Chondrocyte (in vitro differentiated cells): ENCODE results near the gene FAM20A. TPM values are rescaled to one million over a fixed set of nuclear protein-coding genes. Genes with fewer than 3 reads are reported as not detected.
"Not testable (repeated sequence)": the region's sequence is repeated elsewhere in the genome, so short reads cannot be mapped to it uniquely, and the experiment has no call there.

ENCODE experiments used
- DNase-seq: peaks from one replicate; pipeline ENCODE4 v3.0.0; 2021; ENCODE audit warnings: mixed read lengths, low spot score
- H3K27ac Mint-ChIP-seq: one replicate; pipeline ENCODE4 v1.8.0; 2021; ENCODE audit warnings: mild to moderate bottlenecking, moderate library complexity, mixed read lengths; ENCODE audit not compliant: unreplicated experiment
- H3K27me3 Mint-ChIP-seq: 2 replicates; pipeline ENCODE4 v1.8.0; 2021; ENCODE audit warnings: low read depth, mixed read lengths
- H3K36me3 Mint-ChIP-seq: 2 replicates; pipeline ENCODE4 v1.8.0; 2021; ENCODE audit warnings: low read depth, mixed read lengths
- H3K4me1 Mint-ChIP-seq: 2 replicates; pipeline ENCODE4 v1.8.0; 2021; ENCODE audit warnings: low read depth, mild to moderate bottlenecking, mixed read lengths
- H3K4me3 Mint-ChIP-seq: one replicate; pipeline ENCODE4 v1.8.0; 2021; ENCODE audit warnings: mild to moderate bottlenecking, moderate library complexity, mixed read lengths; ENCODE audit not compliant: unreplicated experiment
- H3K9me3 Mint-ChIP-seq: 2 replicates; pipeline ENCODE4 v1.8.0; 2021; ENCODE audit warnings: low read depth, mixed read lengths
- CTCF ChIP-seq: fragments of 200-600 bp; sonication (generic); IDR thresholded peaks from 2 replicates; pipeline ENCODE4 v1.5.0; 2021; ENCODE audit warnings: antibody characterized with exemption, mild to moderate bottlenecking, moderate library complexity
- total RNA-seq: library from RNA; stranded (reverse); gene quantifications from 3 replicates; pipeline ENCODE4 v1.2.1, GENCODE V29; 2021

The FAM20A gene
- total RNA-seq, 1 donor from 2014 or later = not detected

- H3K4me3 Mint-ChIP-seq = no peak overlapping the region
- no peak for DNase-seq
- H3K27ac Mint-ChIP-seq = no peak overlapping the region
- H3K4me1 Mint-ChIP-seq = no peaks in the 10 kb centered on the region
- H3K9me3 Mint-ChIP-seq = peaks cover 4% of the 10 kb centered on the region
- TF ChIP-seq CTCF = no peak
- peaks cover 2% of the 10 kb centered on the region for H3K36me3 Mint-ChIP-seq
- H3K27me3 Mint-ChIP-seq = peaks cover 7% of the 10 kb centered on the region
Measured at GRCh38 chr17:68498479-68499326, 102.5 kb downstream of the FAM20A start.

- Mint-ChIP-seq H3K27ac (no peak overlapping the region), H3K27me3 (peaks cover 7% of the 10 kb centered on the region), H3K4me3 (no peak overlapping the region), H3K36me3 (peaks cover 2% of the 10 kb centered on the region), H3K4me1 (no peaks in the 10 kb centered on the region), H3K9me3 (no peaks in the 10 kb centered on the region)
- DNase-seq = no peak
- TF ChIP-seq CTCF = no peak
Measured at GRCh38 chr17:68497885-68498319, 103.3 kb downstream of the FAM20A start.

- H3K9me3 Mint-ChIP-seq = no peaks in the 10 kb centered on the region
- no peaks in the 10 kb centered on the region for H3K4me1 Mint-ChIP-seq
- H3K27me3 Mint-ChIP-seq = peaks cover 1% of the 10 kb centered on the region
- TF ChIP-seq CTCF = no peak
- no peak for DNase-seq
- H3K4me3 Mint-ChIP-seq = no peak overlapping the region
- H3K36me3 Mint-ChIP-seq = no peaks in the 10 kb centered on the region
- H3K27ac Mint-ChIP-seq = no peak overlapping the region
Measured at GRCh38 chr17:68495081-68495480, 106.1 kb downstream of the FAM20A start.

GRCh38 chr17:68492394-68493054 lies 108.6 kb downstream of the FAM20A start:
- H3K36me3 Mint-ChIP-seq, H3K27ac Mint-ChIP-seq, H3K9me3 Mint-ChIP-seq, DNase-seq, H3K4me1 Mint-ChIP-seq, H3K27me3 Mint-ChIP-seq, H3K4me3 Mint-ChIP-seq: not testable (repeated sequence)

- H3K9me3 Mint-ChIP-seq = no peaks in the 10 kb centered on the region
- no peak overlapping the region for H3K27ac Mint-ChIP-seq
- peaks cover 1% of the 10 kb centered on the region for H3K27me3 Mint-ChIP-seq
- no peaks in the 10 kb centered on the region for H3K36me3 Mint-ChIP-seq
- TF ChIP-seq CTCF = no peak
- no peak overlapping the region for H3K4me3 Mint-ChIP-seq
- no peak for DNase-seq
- no peaks in the 10 kb centered on the region for H3K4me1 Mint-ChIP-seq
Measured at GRCh38 chr17:68491381-68492231, 109.6 kb downstream of the FAM20A start.
